ENCODE results near the gene SYCE3.

SYCE3 gene

DNA sequence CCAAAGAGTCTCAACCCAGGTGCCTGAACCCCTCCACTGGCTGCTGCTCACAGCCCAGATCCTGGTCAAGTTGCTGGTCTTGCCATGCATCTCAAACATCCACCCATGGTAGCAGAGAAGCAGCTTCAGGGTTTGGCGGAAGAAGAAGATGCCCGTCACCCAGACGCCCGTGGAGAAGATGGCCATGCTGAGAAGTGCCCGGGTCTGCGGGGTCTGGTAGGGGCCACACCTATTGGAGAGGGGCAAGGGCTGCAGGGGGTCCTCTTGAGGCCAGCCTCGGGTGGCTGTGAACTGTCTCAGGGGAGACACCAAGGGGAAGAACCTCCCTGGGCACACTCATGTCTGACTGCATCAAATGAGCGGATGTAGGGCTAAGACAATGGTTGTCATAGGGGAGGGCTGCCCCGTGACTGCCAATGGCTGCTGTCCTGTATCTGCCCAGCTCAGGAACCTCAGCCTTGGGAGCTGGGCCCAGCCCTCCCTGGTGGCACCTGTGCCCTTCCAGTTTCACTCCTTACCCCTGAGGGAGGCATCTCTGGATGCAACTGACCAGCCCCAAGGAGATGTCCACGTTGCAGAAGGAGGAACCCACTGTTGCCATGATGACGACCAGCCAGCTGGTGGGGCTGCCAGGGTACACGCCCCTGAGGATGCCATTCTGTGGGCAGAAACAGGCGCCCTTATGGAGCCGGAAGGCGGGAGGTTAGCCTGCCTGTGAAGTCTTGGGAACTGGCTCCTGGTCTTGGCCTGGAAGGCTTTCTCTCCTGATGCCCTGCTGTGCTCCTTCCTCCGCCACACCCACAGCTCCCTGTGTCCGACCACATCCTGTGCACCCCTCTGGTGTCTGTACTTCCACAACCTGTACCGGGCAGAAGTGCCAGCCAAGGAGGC is 14.3 kb upstream of the SYCE3 start:
- TF ChIP-seq, protein P1, sequence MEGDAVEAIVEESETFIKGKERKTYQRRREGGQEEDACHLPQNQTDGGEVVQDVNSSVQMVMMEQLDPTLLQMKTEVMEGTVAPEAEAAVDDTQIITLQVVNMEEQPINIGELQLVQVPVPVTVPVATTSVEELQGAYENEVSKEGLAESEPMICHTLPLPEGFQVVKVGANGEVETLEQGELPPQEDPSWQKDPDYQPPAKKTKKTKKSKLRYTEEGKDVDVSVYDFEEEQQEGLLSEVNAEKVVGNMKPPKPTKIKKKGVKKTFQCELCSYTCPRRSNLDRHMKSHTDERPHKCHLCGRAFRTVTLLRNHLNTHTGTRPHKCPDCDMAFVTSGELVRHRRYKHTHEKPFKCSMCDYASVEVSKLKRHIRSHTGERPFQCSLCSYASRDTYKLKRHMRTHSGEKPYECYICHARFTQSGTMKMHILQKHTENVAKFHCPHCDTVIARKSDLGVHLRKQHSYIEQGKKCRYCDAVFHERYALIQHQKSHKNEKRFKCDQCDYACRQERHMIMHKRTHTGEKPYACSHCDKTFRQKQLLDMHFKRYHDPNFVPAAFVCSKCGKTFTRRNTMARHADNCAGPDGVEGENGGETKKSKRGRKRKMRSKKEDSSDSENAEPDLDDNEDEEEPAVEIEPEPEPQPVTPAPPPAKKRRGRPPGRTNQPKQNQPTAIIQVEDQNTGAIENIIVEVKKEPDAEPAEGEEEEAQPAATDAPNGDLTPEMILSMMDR (IDR thresholded peaks at IDR 0.05), result no peak

DNA sequence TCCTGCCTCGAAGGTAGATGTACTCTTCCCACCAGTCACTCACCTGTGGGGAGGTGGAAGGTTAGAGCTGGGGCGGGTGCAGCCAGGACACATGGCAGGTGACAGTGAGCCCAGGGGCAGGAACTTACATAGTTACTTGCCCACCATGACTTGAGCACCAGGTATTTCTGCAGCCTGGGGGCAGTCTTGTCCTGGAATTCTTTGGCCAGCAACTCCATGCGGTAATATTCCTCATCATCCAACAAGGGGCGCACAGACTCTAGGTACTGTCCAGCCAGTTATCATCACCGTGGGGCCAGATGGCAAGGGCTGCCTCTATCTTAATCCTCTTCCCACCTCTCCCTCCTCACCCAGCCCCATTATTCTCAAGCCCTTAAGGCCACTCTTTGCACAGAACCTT is 13.4 kb upstream of the SYCE3 start:
- TF ChIP-seq, protein P1 (IDR thresholded peaks at IDR 0.05), result no peak

DNA sequence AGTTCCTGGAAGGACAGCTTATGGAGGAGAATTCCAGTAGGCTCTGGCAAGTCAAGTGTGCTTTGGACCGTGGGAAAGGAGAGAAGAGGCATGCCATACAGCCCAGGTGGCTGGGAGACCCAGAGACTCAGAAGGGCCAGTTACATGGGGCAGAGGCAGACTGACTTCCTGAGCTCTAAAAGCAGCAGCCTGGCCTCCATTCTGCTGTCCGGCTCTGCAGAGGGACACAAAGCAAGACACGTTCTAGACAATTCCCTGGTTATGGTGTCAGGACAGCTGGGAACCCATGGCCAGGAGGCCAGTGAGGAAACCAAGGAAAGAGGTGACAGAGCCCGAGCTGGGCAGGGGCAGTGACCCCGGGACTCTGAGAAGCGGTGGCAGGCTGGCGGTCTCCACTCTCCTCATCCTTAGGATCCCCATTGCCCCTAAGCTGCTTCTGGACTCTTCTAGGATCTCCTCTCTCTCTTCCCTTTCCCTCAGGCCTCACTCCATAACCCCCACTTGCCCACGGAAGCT is 12.8 kb upstream of the SYCE3 start:
- TF ChIP-seq, protein P1 (IDR thresholded peaks at IDR 0.05), result no peak

DNA sequence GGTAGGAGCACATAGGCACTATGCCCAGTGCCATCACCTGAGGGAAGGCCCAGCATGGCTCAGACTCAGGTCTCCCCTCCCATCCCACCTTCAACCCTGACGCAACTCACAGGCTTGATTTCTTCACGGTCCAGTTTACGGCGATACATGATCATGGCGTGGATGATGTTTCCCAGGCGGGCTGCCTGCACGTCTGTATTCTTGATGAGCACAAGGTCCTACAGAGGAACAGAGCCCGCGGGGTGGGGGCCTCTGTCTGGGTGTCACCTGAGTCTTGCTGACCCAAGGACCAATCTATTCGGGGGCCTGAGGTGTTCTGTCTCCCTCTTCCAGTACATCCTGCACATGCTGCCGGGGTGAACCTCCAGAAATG is 11.7 kb upstream of the SYCE3 start:
- TF ChIP-seq, protein P1 (IDR thresholded peaks at IDR 0.05), result no peak

DNA sequence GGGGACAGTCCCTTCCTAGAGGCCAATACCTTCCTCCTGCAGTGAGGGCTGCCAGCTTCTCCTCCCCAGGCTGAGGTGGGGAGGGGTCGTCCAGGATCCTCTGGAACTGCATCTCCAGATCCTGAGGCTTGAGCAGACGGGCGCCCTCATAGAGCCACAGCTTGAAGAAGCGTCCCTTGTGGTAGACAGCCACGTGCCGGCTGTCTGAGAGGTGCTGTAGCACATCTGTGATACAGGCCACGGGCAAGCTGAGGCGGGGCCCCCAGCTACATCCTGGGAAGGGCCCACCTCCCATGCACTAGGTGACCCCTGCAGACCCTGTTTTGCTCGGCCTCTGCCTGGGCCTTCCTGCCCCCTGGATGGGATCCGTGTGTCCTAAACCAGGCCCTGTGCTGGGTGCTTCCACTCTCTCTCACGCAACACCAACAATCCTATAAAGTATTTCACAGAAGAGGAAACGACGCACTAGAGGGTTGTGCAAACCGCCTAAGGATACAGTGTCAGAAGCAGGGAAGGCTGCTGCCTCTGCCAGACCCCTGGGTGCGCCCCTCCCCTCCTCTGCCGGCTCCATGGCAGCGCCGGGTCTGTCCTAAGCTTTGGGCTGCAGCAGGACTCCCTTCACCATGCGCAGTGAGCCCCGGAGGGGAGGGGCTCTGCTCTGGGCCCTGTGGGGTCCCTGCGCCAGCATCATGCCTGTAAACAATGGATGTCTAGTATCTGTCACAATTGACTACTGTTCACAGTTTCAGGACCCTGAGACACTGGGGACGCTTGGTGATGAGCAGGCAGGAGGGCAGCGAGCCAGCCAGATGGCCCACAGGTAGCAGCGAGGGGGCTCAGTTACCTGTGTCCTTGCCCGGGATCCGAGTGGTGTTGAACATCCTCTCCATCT is 11.0 kb upstream of the SYCE3 start:
- TF ChIP-seq, protein P1 (IDR thresholded peaks at IDR 0.05), result no peak

DNA sequence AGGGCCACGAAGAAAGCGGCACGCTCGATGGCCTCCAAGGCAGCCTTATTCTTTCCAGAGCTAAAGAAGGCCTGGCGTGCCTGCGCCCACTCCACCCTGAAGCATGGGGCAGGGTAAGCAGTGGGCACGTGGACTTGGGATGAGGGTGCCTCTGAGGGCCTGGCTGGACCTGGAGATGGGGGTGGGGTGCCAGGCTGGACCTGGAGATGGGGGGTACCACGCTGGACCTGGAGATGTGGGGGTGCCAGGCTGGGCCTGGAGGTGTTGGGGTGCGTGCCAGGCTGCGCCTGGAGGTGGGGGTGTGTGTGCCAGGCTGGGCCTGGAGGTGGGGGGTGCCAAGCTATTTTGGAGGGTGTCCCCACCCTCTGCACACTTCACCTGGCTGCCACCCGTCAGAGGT is 10.2 kb upstream of the SYCE3 start:
- TF ChIP-seq, protein P1 (IDR thresholded peaks at IDR 0.05), result no peak

DNA sequence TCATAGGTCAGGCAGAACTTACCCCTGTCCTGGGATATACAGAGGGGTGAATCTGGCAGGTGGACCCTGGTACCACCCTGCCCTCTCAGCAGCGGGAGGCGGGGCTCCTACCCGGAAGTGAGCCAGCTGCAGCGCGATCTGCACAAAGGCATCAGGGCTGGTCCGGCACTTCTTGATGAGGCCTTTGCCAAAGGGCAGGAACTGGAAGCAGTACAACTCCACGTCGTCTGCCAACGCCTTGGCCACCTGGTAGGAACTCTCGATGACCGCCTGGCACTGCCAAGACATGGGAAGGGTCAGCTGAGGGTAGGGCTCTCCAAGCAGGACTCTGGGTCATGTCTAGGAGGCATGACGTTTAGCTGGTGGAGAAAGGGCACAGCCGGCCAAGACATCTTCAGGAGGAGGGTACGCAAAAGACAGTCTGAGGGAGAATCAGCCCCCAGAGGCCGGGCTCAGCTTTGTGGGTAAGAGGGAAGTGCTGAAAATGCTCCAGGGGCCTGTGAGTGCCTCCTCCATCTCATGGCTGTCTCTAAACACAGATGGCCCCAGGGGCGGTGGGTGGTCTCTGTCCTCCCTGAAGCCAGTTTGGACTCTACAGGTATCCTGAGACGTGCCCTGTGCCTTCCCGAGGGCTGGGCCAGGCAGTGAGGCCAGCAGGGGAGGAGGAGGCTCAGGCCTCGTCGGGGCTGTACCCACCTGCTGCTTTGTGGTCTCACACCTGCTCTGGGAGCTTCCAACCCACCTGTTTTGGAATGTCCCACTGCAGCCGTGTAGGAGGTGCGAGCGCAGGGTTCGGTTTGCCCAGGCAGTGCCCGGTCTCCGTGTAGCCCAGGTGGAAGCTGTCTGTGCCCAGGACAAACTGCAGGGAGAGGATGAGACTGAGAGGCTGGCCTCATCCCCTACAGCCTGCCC is 8.8 kb upstream of the SYCE3 start:
- TF ChIP-seq, protein P1 (IDR thresholded peaks at IDR 0.05), result no peak
